ENCODE data around the gene TRIM39.
"Not testable (repeated sequence)": the region's sequence is repeated elsewhere in the genome, so short reads cannot be mapped to it uniquely, and the experiment has no call there.

The TRIM39 gene

DNA sequence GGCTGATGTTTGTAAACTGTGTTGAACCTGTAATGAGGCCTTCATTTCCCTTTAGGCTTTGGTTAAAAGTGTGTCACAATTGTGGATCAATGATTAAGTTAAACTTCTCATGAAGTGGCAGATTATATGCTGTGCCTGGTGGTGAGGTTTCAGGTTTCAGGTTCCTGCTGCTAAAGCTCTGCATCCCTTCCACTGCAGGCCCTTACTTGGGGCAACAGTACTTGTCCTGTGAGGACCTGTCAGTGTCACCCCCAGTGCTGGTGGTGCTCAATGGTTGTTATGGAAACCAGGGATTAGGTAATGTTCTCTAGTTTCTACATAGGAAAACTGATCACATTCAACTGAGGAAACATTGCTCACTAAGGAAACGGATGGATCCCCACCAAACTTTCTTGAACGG, 36.7 kb downstream of the TRIM39 start:
- no peak for DNase-seq (ENCODE audit: low spot score)

DNA sequence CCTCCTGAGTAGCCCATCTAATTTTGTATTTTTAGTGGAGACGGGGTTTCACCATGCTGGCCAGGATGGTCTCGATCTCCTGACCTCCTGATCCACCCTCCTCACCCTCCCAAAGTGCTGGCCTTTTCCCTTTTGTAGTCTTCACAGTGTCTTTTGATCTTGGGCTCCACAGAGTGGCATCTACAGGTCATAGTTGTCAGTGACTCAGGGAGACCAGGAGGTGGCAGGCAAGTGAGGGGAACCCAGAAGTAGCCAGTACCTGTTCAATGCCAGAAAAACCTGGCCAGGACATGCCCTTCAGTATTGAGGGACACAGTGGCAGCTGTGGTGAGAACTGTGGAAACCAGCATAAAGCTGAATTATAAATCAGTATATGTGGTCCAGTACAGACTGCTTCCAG, 37.9 kb downstream of the TRIM39 start:
- no peak for DNase-seq (ENCODE audit: low spot score)

DNA sequence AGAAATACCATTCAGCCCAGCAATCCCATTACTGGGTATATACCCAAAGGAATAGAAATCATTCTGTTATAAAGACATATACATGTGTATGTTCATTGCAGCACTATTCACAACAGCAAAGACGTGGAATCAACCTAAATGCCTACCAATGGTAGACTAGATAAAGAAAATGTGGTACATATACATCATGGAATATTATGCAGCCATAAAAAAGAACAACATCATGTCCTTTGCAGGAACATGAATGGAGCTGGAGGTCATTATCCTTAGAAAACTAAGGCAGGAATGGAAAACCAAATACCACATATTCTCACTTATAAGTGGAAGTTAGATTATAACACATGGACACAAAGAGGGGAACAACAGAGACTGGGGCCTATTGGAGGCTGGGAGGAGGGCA, 42.6 kb downstream of the TRIM39 start:
- DNase-seq (ENCODE audit: low spot score) = not testable (repeated sequence)

DNA sequence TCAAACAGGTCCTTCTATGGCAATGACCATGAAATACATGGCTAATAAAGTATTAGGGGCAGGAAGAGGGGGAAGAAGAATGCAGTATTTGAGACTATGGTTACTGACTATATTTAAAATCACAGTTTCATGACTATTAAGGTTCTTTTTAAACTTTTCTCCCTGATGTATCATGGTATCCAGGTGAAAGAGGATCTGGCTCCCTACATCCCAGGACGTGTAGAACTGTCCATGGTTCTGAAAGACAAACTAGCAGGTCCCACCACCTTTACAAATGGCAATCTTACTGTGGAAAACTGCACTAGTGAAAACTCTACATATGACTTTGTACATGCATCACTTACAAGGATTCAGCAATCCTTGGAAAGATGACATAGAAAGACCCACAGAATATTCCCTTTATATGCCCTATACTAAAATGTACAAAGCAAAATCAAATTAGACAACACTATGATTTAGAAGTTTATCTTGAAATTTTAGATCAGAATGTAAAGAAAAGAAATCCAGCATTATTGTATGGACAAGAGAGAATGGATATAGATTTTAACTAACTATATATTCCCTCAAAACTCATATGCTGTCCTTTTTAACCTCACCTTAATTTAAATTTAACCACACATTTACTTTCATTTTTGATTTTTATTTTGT, 51.7 kb downstream of the TRIM39 start:
- DNase-seq (ENCODE audit: low spot score) = no peak

DNA sequence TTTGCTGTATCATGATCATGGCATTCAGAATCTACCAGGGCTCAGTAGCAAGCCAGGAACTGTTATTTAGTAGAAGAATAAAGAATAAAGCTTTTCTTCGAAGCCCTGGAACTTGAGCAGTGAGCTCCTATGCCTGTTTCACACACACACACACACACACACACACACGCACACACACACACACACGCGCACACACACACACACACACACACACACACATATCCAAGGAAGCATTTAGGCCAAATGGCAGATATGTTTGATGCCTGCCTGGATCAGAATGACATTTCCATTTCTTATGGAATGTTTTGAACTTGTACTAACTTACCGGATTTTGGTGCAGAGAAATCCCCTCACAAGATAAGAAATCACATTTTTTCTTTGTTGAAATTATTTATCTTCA, 53.7 kb downstream of the TRIM39 start:
- no peak for DNase-seq (ENCODE audit: low spot score)

DNA sequence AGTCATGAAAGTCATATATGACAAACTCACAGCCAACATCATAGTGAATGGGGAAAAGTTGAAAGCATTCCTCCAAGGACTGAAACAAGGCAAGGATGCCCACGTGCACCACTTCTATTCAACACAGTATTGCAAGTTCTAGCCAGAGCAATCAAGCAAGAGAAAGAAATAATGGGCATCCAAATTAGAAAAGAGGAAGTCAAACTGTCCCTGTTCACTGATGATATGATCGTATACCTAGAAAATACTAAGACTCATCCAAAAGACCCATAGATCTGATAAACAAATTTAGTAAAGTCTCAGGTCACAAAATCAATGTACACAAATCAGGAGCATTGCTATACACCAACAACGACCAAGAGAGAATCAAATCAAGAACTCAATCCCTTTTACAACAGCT, 59.4 kb downstream of the TRIM39 start:
- no peak for DNase-seq (ENCODE audit: low spot score)

DNA sequence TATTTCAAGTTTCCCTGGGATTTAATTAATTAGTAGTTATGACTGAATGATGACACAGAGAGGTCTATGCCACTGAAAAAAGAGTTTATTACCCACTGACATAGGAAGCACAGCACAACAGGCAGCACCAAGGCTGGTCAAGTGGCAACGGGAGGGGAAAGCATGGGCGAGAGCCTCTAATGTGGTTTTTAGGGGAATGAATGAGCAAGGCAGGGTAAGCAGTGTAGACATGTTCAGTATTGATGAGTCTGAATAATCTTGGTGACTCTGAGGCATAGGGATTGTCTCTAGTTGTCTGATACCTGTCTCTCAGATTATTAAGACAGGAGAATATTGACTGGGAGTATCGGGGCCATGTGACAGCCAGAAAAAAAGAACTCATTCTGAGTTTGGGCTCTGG, 64.5 kb downstream of the TRIM39 start:
- no peak for DNase-seq (ENCODE audit: low spot score)
